GM12878 (cell line): ENCODE measurements around the gene INAFM1. TPM values are rescaled to one million over a fixed set of nuclear protein-coding genes. Genes with fewer than 3 reads are reported as not detected.

Experiments
- ATAC-seq: fragments of 200-7000 bp; cut with Tn5 transposase; 3 replicates; pipeline ENCODE4 v1.9.1; 2020; ENCODE audit warnings: mild to moderate bottlenecking, moderate library complexity
- BruUV-seq: library from RNA; stranded (reverse); fragments of 400-500 nt; replicated peaks from 2 replicates; lab custom pipeline; 2021; lab: Mats Ljungman, UMichigan
- CTCF ChIA-PET: fragments of 300-600 bp; sonication (Branson Sonifier 250); formaldehyde crosslinking; extraction: SDS; loops from one replicate; lab custom pipeline; 2021; ENCODE audit warnings: inconsistent platforms; lab: Yijun Ruan, JAX
- POLR2A ChIA-PET: fragments of 350-600 bp; formaldehyde crosslinking; extraction: SDS; loops from one replicate; lab custom pipeline; 2021; ENCODE audit warnings: inconsistent platforms; lab: Charles Lee
- RAD21 ChIA-PET: fragments of 300-600 bp; sonication (Branson Sonifier 250); formaldehyde crosslinking; loops from one replicate; lab custom pipeline; 2023; ENCODE audit warnings: antibody characterized with exemption; ENCODE audit not compliant: unreplicated experiment; lab: Charles Lee
- SMC1A ChIA-PET: fragments of 300-600 bp; sonication (Branson Sonifier 250); formaldehyde crosslinking; loops from one replicate; lab custom pipeline; 2023; ENCODE audit not compliant: unreplicated experiment, uncharacterized antibody; lab: Charles Lee
- DNase-seq: peaks from one replicate; pipeline ENCODE4 v3.0.0-alpha.2; 2011; ENCODE audit warnings: low read depth, low spot score
- FAIRE-seq: peaks from 3 replicates; lab custom pipeline; 2011; peaks lifted over from hg19 to GRCh38; lab: Jason Lieb, UNC
- H2AFZ ChIP-seq: 2 replicates; pipeline ENCODE4 v1.6.0; 2011; ENCODE audit warnings: low read depth, low read length, control low read depth; ENCODE audit not compliant: control insufficient read depth
- H3K27ac ChIP-seq: 2 replicates; pipeline ENCODE4 v1.5.1; 2011; ENCODE audit warnings: control low read depth; ENCODE audit not compliant: control insufficient read depth, insufficient read depth
- H3K27me3 ChIP-seq, 2 experiments: replicated peaks in 1 of 2; 2 replicates each; pipeline versions ENCODE4 v1.6.0 to v1.6.1; 2011; ENCODE audit warnings: low read length in 1 of 2; ENCODE audit not compliant: control insufficient read depth in 2 of 2, insufficient read depth in 2 of 2
- H3K36me3 ChIP-seq, 2 experiments: 2 replicates each; pipeline ENCODE4 v1.5.1; 2011; ENCODE audit warnings: low read length in 1 of 2; ENCODE audit not compliant: control insufficient read depth in 2 of 2, insufficient read depth in 2 of 2
- H3K4me1 ChIP-seq: 2 replicates; pipeline ENCODE4 v1.6.1; 2011; ENCODE audit warnings: mild to moderate bottlenecking, low read length, moderate library complexity, mixed read lengths; ENCODE audit not compliant: control insufficient read depth, insufficient read depth
- H3K4me2 ChIP-seq: 2 replicates; pipeline ENCODE4 v1.6.0; 2011; ENCODE audit warnings: control low read depth; ENCODE audit not compliant: control insufficient read depth, insufficient read depth
- H3K4me3 ChIP-seq: fragments of 200-600 bp; sonication (generic); 2 replicates; pipeline ENCODE4 v1.5.1; 2016
- H3K79me2 ChIP-seq: 2 replicates; pipeline ENCODE4 v1.6.0; 2011; ENCODE audit warnings: low read length; ENCODE audit not compliant: control insufficient read depth, insufficient read depth
- H3K9ac ChIP-seq: 2 replicates; pipeline ENCODE4 v1.8.0; 2011; ENCODE audit warnings: low read length, control low read depth, mixed read lengths; ENCODE audit not compliant: control insufficient read depth, insufficient read depth
- H3K9me3 ChIP-seq: replicated peaks from 3 replicates; pipeline ENCODE4 v1.5.1; 2011; ENCODE audit warnings: mild to moderate bottlenecking, low read length; ENCODE audit not compliant: control insufficient read depth, insufficient read depth
- H4K20me1 ChIP-seq: 2 replicates; pipeline ENCODE4 v1.6.0; 2011; ENCODE audit not compliant: control insufficient read depth, insufficient read depth
- CHD4 ChIP-seq: fragments of 200-600 bp; sonication (generic); IDR thresholded peaks from 2 replicates; pipeline ENCODE4 v1.6.1; 2016; ENCODE audit warnings: mild to moderate bottlenecking
- WGBS: methylation state at CpG from one replicate; pipeline ENCODE4 v1.1.6; 2016; ENCODE audit warnings: low lambda C conversion rate; ENCODE audit not compliant: insufficient replicate concordance, insufficient coverage; ENCODE audit errors: missing lambda C conversion rate; 5-methylcytosine and 5-hydroxymethylcytosine counted together
- in situ Hi-C: fragments of 300-500 bp; cut with MboI; formaldehyde crosslinking; loops from 9 replicates; pipeline ENCODE4 v1.14.3; 2018; ENCODE audit warnings: mixed read lengths
- intact Hi-C: fragments of 100-400 bp; cut with micrococcal nuclease; formaldehyde crosslinking; loops from one replicate; pipeline ENCODE4 v1.14.2; 2022; ENCODE audit not compliant: unreplicated experiment
- polyA plus RNA-seq, 11 experiments: library from polyadenylated mRNA; depleted of rRNA in 4 of 11; unstranded in 6 of 11; stranded (reverse) in 5 of 11; fragments of >200 nt; fragmentation: Nextera tagmentation in 4 of 11; fragmentation: Illumina TruSeq in 1 of 11; extraction: Ambion mirVana in 4 of 11; extraction: Trizol in 1 of 11; gene quantifications; 1 replicate in 1 of 11; 2 replicates in 10 of 11; pipeline versions ENCODE4 v1.2.1 to v1.2.3, GENCODE V29; 2011 to 2016; ENCODE audit warnings: inconsistent platforms in 2 of 11, missing spikeins in 2 of 11, low read depth in 1 of 11
- total RNA-seq, 4 experiments: library from RNA; depleted of rRNA in 3 of 4; stranded (reverse); fragments of >200 nt in 3 of 4; fragmentation: Illumina TruSeq in 1 of 4; extraction: Trizol in 1 of 4; gene quantifications; 2 replicates each; pipeline versions ENCODE4 v1.2.1 to v1.2.3, GENCODE V29; 2013 to 2021
- TF ChIP-seq, protein P1 (sequence below), 3 experiments: IDR thresholded peaks in 2 of 3; conservative IDR thresholded peaks in 1 of 3; 2 replicates each; pipeline ENCODE4 v1.5.1; 2011; ENCODE audit warnings: low read depth in 3 of 3, low read length in 3 of 3, mild to moderate bottlenecking in 3 of 3, control low read depth in 2 of 3, moderate library complexity in 2 of 3, inconsistent platforms in 1 of 3, mixed read lengths in 1 of 3; ENCODE audit not compliant: control insufficient read depth in 2 of 3, insufficient read depth in 1 of 3; ENCODE audit errors: extremely low read depth in 1 of 3
- TF ChIP-seq, protein P2 (sequence below): fragments of 450-650 bp; IDR thresholded peaks from 2 replicates; pipeline ENCODE4 v1.6.1; 2017; ENCODE audit warnings: mild to moderate bottlenecking

INAFM1 gene
- total and polyA plus RNA-seq, 10 of the 15 experiments (the other 5 are each of a cell fraction or from before 2014, with no cell fraction given), result 0.57 to 6.8 (median 1.1) TPM; not detected in 1

DNA sequence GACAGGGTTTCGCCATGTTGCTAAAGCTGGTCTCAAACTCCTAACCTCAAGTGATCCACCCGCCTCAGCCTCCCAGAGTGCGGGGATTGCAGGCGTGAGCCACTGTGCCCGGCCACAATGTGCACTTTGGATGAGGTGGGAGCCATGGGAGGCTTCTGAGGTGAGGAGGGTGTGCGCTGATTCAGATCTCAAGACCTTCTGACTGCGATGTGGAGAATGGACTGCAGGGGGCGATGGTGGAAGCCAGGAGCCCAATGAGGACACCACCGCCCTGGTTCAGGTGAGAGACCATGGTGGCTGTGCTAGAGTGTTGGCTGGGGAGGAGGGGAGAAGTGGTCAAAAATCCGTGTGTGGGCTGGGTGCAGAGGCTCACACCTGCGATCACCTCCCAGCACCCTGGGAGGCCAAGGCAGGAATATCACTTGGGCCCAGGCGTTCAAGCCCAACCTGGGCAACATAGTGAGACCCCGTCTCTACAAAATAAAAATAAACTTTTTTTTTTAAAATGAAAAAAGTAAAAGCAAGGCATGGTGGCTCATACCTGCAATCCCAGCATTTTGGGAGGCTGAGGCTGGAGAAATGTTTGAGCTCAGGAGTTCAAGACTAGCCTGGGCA is 5.6 kb downstream of the INAFM1 start:
- peaks cover 4% of the 10 kb centered on the region for H3K4me1 ChIP-seq
- ChIA-PET SMC1A (no interaction called here), RAD21 (no interaction called here), POLR2A (no interaction called here)
- peak; percentile 72 for ATAC-seq
- in situ Hi-C loops, result no loop called here
- H3K27me3 ChIP-seq, result no peaks in the 10 kb centered on the region
- no peak overlapping the region for H3K4me3 ChIP-seq
- FAIRE-seq, result no peak
- BruUV-seq, result no TSS peak
- H2AFZ ChIP-seq, result no peak overlapping the region
- no peak overlapping the region for H3K9ac ChIP-seq
- DNase-seq, result no peak
- WGBS, result 84% methylated on average over 11 of the region's 13 CpGs
- no peak overlapping the region for H3K4me2 ChIP-seq
- intact Hi-C loops, result loop anchor here (10.0 kb wide), 2 partner anchors 235 to 425 kb away; partner anchors contain the start of gene NAPA
- no peak for TF ChIP-seq CHD4
- TF ChIP-seq, protein P1, sequence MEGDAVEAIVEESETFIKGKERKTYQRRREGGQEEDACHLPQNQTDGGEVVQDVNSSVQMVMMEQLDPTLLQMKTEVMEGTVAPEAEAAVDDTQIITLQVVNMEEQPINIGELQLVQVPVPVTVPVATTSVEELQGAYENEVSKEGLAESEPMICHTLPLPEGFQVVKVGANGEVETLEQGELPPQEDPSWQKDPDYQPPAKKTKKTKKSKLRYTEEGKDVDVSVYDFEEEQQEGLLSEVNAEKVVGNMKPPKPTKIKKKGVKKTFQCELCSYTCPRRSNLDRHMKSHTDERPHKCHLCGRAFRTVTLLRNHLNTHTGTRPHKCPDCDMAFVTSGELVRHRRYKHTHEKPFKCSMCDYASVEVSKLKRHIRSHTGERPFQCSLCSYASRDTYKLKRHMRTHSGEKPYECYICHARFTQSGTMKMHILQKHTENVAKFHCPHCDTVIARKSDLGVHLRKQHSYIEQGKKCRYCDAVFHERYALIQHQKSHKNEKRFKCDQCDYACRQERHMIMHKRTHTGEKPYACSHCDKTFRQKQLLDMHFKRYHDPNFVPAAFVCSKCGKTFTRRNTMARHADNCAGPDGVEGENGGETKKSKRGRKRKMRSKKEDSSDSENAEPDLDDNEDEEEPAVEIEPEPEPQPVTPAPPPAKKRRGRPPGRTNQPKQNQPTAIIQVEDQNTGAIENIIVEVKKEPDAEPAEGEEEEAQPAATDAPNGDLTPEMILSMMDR (IDR thresholded peaks at IDR 0.05 in 2 of 3, conservative IDR thresholded peaks at IDR 0.05 in 1 of 3; ENCODE audit: control insufficient read depth in 2 of 3, extremely low read depth in 1 of 3, insufficient read depth in 1 of 3, low read depth in 3 of 3, low read length in 3 of 3), result peak; percentile 27 to 64 (median 50); a peak in 5 of 6 replicates
- TF ChIP-seq, protein P2, sequence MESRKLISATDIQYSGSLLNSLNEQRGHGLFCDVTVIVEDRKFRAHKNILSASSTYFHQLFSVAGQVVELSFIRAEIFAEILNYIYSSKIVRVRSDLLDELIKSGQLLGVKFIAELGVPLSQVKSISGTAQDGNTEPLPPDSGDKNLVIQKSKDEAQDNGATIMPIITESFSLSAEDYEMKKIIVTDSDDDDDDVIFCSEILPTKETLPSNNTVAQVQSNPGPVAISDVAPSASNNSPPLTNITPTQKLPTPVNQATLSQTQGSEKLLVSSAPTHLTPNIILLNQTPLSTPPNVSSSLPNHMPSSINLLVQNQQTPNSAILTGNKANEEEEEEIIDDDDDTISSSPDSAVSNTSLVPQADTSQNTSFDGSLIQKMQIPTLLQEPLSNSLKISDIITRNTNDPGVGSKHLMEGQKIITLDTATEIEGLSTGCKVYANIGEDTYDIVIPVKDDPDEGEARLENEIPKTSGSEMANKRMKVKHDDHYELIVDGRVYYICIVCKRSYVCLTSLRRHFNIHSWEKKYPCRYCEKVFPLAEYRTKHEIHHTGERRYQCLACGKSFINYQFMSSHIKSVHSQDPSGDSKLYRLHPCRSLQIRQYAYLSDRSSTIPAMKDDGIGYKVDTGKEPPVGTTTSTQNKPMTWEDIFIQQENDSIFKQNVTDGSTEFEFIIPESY, result 0 out of 2 replicates have a peak, but pooled peaks have one; percentile 51
- TF ChIP-seq, all 136 proteins: peak for 2
- Histone ChIP-seq H3K27ac (no peak overlapping the region), H4K20me1 (peaks cover 3% of the 10 kb centered on the region; the same call in 1 of the 2 replicates), H3K79me2 (no peaks in the 10 kb centered on the region; the same call in 1 of the 2 replicates), H3K9me3 (no peaks in the 10 kb centered on the region), H3K36me3 (peaks cover 0 to 1% of the 10 kb centered on the region in 2 experiments; a peak in 1 of 4 replicates)
- CTCF ChIA-PET, result interaction anchor here (0.6 to 2.9 kb wide), 4 partner anchors 7 to 487 kb away, joined by 3 to 8 read pairs (median 4); no protein-coding TSS in a partner anchor
